Measurements from ENCODE around the gene LGR4. TPM values are rescaled to one million over a fixed set of nuclear protein-coding genes. Genes with fewer than 3 reads are reported as not detected.

The LGR4 gene
- total and polyA plus RNA-seq, 2 of the 13 experiments (the other 11 are each of a cell fraction or from before 2014, with no cell fraction given) = 42.1 to 68.7 TPM

GRCh38 chr11:27460158-27460978 lies 12.2 kb downstream of the LGR4 start (continued):
- TF ChIP-seq HOMEZ (CRISPR knock-in tag; IDR thresholded peaks at IDR 0.05; ENCODE audit: low read depth) (peak; percentile 72; the same call in 1 of the 2 replicates), STAG1 (CRISPR knock-in tag; IDR thresholded peaks at IDR 0.05) (peak; percentile 15; the same call in 1 of the 2 replicates), FOXM1 (CRISPR knock-in tag; IDR thresholded peaks at IDR 0.05) (no peak), ZNF251 (CRISPR knock-in tag; IDR thresholded peaks at IDR 0.05) (no peak), NFYC (CRISPR knock-in tag; IDR thresholded peaks at IDR 0.05) (no peak), HNF4A (CRISPR knock-in tag; IDR thresholded peaks at IDR 0.05) (peak; percentile 76), ZNF354B (CRISPR knock-in tag; IDR thresholded peaks at IDR 0.05) (no peak), MAFK (conservative IDR thresholded peaks at IDR 0.05 in 1 of 2, IDR thresholded peaks at IDR 0.05 in 1 of 2; ENCODE audit: low read length in 2 of 2) (no peak), DZIP1 (CRISPR knock-in tag; IDR thresholded peaks at IDR 0.05) (no peak), U2AF2 (IDR thresholded peaks at IDR 0.05; ENCODE audit: low read depth, low read length) (no peak), ZBTB33 (CRISPR knock-in tag; IDR thresholded peaks at IDR 0.05) (no peak), ZNF343 (CRISPR knock-in tag; IDR thresholded peaks at IDR 0.05) (no peak), ZNF282 (IDR thresholded peaks at IDR 0.05; ENCODE audit: partially characterized antibody) (no peak), ARNT (IDR thresholded peaks at IDR 0.05) (no peak), ZC3H4 (CRISPR knock-in tag; IDR thresholded peaks at IDR 0.05; ENCODE audit: borderline replicate concordance) (no peak), E2F5 (CRISPR knock-in tag; conservative IDR thresholded peaks at IDR 0.05) (no peak), AKAP8 (CRISPR knock-in tag; IDR thresholded peaks at IDR 0.05) (no peak), RNF2 (conservative IDR thresholded peaks at IDR 0.05; ENCODE audit: low read depth) (no peak), PRDM4 (CRISPR knock-in tag; IDR thresholded peaks at IDR 0.05; ENCODE audit: borderline replicate concordance) (no peak), STAT5B (CRISPR knock-in tag; IDR thresholded peaks at IDR 0.05) (no peak), ZNF224 (CRISPR knock-in tag; IDR thresholded peaks at IDR 0.05) (no peak), KMT2B (CRISPR knock-in tag; IDR thresholded peaks at IDR 0.05) (peak; percentile 48; the same call in 1 of the 2 replicates)

Measured in HepG2 (cell line).